NB4 (cell line): ENCODE results near the gene TENM4.

Experiments used
- DNase-seq: peaks from one replicate; pipeline ENCODE4 v3.0.0; 2010; ENCODE audit warnings: low read depth
- H3K4me3 ChIP-seq: one replicate; pipeline ENCODE4 v1.5.1; 2011; ENCODE audit warnings: mild to moderate bottlenecking, low read depth, low read length, moderate library complexity
- MAX ChIP-seq: IDR thresholded peaks from 2 replicates; pipeline ENCODE4 v1.6.1; 2011; ENCODE audit warnings: low read depth, low read length
- MYC ChIP-seq: IDR thresholded peaks from 2 replicates; pipeline ENCODE4 v1.6.1; 2011; ENCODE audit warnings: low read depth, low read length
- POLR2A ChIP-seq: IDR thresholded peaks from 2 replicates; pipeline ENCODE4 v1.6.1; 2011; ENCODE audit warnings: mild to moderate bottlenecking; ENCODE audit not compliant: insufficient read length; ENCODE audit errors: extremely low read depth
- TF ChIP-seq, protein P1 (sequence below): IDR thresholded peaks from one replicate; pipeline ENCODE4 v1.5.1; 2012; ENCODE audit warnings: low read depth, low read length

Gene TENM4

GRCh38 chr11:79403839-79404238 lies 37.0 kb downstream of the TENM4 start:
- H3K4me3 ChIP-seq, result no peak overlapping the region
- DNase-seq, result peak; percentile 21
- no peak for TF ChIP-seq POLR2A
- TF ChIP-seq, protein P1, sequence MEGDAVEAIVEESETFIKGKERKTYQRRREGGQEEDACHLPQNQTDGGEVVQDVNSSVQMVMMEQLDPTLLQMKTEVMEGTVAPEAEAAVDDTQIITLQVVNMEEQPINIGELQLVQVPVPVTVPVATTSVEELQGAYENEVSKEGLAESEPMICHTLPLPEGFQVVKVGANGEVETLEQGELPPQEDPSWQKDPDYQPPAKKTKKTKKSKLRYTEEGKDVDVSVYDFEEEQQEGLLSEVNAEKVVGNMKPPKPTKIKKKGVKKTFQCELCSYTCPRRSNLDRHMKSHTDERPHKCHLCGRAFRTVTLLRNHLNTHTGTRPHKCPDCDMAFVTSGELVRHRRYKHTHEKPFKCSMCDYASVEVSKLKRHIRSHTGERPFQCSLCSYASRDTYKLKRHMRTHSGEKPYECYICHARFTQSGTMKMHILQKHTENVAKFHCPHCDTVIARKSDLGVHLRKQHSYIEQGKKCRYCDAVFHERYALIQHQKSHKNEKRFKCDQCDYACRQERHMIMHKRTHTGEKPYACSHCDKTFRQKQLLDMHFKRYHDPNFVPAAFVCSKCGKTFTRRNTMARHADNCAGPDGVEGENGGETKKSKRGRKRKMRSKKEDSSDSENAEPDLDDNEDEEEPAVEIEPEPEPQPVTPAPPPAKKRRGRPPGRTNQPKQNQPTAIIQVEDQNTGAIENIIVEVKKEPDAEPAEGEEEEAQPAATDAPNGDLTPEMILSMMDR, result no peak
- TF ChIP-seq MYC, result no peak
- TF ChIP-seq MAX, result no peak

DNA sequence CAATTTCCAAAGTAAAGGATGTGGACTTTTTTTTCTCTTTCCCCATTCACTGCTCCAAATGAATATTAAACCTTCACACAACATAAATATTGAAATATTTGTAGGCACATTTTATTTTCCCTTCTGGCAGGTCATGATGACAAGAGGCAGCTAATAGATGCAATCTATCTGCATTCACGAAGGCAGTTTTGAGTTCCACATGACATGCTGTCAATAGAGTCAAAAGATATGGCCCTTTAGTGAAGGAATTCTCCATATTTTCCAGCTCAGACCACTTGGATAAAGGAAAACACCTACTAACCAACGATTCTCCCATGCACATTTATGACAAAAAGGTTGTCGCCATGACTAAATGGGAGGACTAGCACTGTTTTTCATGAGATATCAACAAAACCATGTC lies 37.9 kb downstream of the TENM4 start:
- TF ChIP-seq, protein P1, result no peak
- TF ChIP-seq MAX (no peak), MYC (no peak), POLR2A (no peak)
- H3K4me3 ChIP-seq, result no peak overlapping the region
- DNase-seq, result no peak

GRCh38 chr11:79400717-79401330 lies 40.0 kb downstream of the TENM4 start:
- TF ChIP-seq MYC, result no peak
- no peak for TF ChIP-seq POLR2A
- peak; percentile 20; the same call in 1 of the 2 replicates for TF ChIP-seq MAX
- TF ChIP-seq, protein P1, result peak; percentile 88
- H3K4me3 ChIP-seq, result no peak overlapping the region
- DNase-seq, result peak; percentile 47

- no peak overlapping the region for H3K4me3 ChIP-seq
- DNase-seq, result no peak
- TF ChIP-seq POLR2A (no peak), MAX (no peak), MYC (no peak)
- TF ChIP-seq, protein P1, result no peak
Observed at GRCh38 chr11:79400206-79400605, 40.6 kb downstream of the TENM4 start.

- no peak for DNase-seq
- TF ChIP-seq MYC, result no peak
- no peak for TF ChIP-seq MAX
- no peak for TF ChIP-seq POLR2A
- TF ChIP-seq, protein P1, result no peak
- no peak overlapping the region for H3K4me3 ChIP-seq
Observed at GRCh38 chr11:79397252-79397651, 43.6 kb downstream of the TENM4 start.

DNA sequence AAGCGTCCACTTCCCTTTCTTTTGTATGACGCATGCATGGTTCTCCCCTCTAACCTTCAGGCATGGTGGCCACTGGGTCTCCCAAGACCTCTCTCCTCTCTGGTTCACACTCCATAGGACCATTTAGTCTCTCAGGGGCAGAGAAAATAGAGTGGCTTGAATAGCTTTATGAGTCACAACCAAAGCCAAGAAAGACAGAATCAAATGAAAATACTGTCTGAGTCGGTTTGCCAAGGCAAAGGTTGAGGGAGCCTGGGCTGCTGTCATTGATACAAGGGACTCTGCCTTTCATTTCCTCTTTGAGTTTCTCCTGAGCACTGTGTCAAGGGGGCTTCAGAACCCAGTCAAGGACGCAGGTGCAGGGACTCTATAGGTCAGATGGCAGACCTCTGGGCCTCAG lies 44.2 kb downstream of the TENM4 start:
- no peak for DNase-seq
- no peak overlapping the region for H3K4me3 ChIP-seq
- no peak for TF ChIP-seq MAX
- no peak for TF ChIP-seq POLR2A
- TF ChIP-seq MYC, result no peak
- TF ChIP-seq, protein P1, result no peak
